ENCODE results near the gene SETDB2. TPM values are rescaled to one million over a fixed set of nuclear protein-coding genes. Genes with fewer than 3 reads are reported as not detected.

Gene SETDB2
- polyA plus RNA-seq, 1 donor from 2014 or later = 14.6 TPM

GRCh38 chr13:49446473-49446872, 2.4 kb downstream of the SETDB2 start:
- H2AFZ ChIP-seq (ENCODE audit: low read depth, low read length) = no peak overlapping the region
- no peaks in the 10 kb centered on the region for H3K27me3 ChIP-seq (ENCODE audit: insufficient read depth, low read depth, low read length)
- TF ChIP-seq POLR2AphosphoS5 (IDR thresholded peaks at IDR 0.05) (no peak), RAD21 (conservative IDR thresholded peaks at IDR 0.05) (no peak), REST (IDR thresholded peaks at IDR 0.05; ENCODE audit: borderline replicate concordance) (no peak), EP300 (conservative IDR thresholded peaks at IDR 0.05; ENCODE audit: poor library complexity, severe bottlenecking) (no peak), SMC3 (conservative IDR thresholded peaks at IDR 0.05; ENCODE audit: poor library complexity) (no peak), TAF1 (IDR thresholded peaks at IDR 0.05; ENCODE audit: low read depth) (no peak), MXI1 (conservative IDR thresholded peaks at IDR 0.05; ENCODE audit: poor library complexity, severe bottlenecking) (no peak), EZH2 (IDR thresholded peaks at IDR 0.05; ENCODE audit: borderline replicate concordance, insufficient read depth, low read length, poor library complexity, severe bottlenecking) (no peak), CTCF (IDR thresholded peaks at IDR 0.05; ENCODE audit: poor library complexity, severe bottlenecking) (no peak)
- no peaks in the 10 kb centered on the region for H4K20me1 ChIP-seq (ENCODE audit: insufficient read depth)
- H3K4me2 ChIP-seq (ENCODE audit: low read length) = no peak overlapping the region
- H3K36me3 ChIP-seq (ENCODE audit: insufficient read depth, low read length) = no peaks in the 10 kb centered on the region
- no peaks in the 10 kb centered on the region for H3K9me3 ChIP-seq (ENCODE audit: low read length)
- H3K79me2 ChIP-seq (replicated peaks; ENCODE audit: insufficient read depth, low read length) = peaks cover 30% of the 10 kb centered on the region
- H3F3A ChIP-seq (ENCODE audit: insufficient read depth, low read length, poor library complexity, severe bottlenecking) = no peaks in the 10 kb centered on the region
- no peaks in the 10 kb centered on the region for H3K9me2 ChIP-seq (ENCODE audit: insufficient read depth, low read length)
- H3K4me3 ChIP-seq (ENCODE audit: low read length) = peak overlapping the region; percentile 18
- no peak overlapping the region for H3K27ac ChIP-seq (ENCODE audit: low read length)
- H3K9ac ChIP-seq (ENCODE audit: low read length) = no peak overlapping the region

GRCh38 chr13:49448753-49449152, 4.7 kb downstream of the SETDB2 start:
- Histone ChIP-seq H3K79me2 (replicated peaks; ENCODE audit: insufficient read depth, low read length) (peaks cover 20% of the 10 kb centered on the region), H3K36me3 (ENCODE audit: insufficient read depth, low read length) (no peaks in the 10 kb centered on the region)

More at GRCh38 chr13:49448753-49449152, 4.7 kb downstream of the SETDB2 start:
- Histone ChIP-seq H3K4me2 (ENCODE audit: low read length) (no peak overlapping the region), H3K4me3 (ENCODE audit: low read length) (no peak overlapping the region), H4K20me1 (ENCODE audit: insufficient read depth) (no peaks in the 10 kb centered on the region), H2AFZ (ENCODE audit: low read depth, low read length) (no peak overlapping the region), H3K27me3 (ENCODE audit: insufficient read depth, low read depth, low read length) (no peaks in the 10 kb centered on the region), H3K9me2 (ENCODE audit: insufficient read depth, low read length) (no peaks in the 10 kb centered on the region), H3K9ac (ENCODE audit: low read length) (no peak overlapping the region), H3K9me3 (ENCODE audit: low read length) (no peaks in the 10 kb centered on the region), H3K27ac (ENCODE audit: low read length) (no peak overlapping the region), H3F3A (ENCODE audit: insufficient read depth, low read length, poor library complexity, severe bottlenecking) (no peaks in the 10 kb centered on the region)
- TF ChIP-seq EZH2 (IDR thresholded peaks at IDR 0.05; ENCODE audit: borderline replicate concordance, insufficient read depth, low read length, poor library complexity, severe bottlenecking) (no peak), EP300 (conservative IDR thresholded peaks at IDR 0.05; ENCODE audit: poor library complexity, severe bottlenecking) (no peak), RAD21 (conservative IDR thresholded peaks at IDR 0.05) (no peak), REST (IDR thresholded peaks at IDR 0.05; ENCODE audit: borderline replicate concordance) (no peak), CTCF (IDR thresholded peaks at IDR 0.05; ENCODE audit: poor library complexity, severe bottlenecking) (no peak)
